Endothelial cell of umbilical vein (primary cell): Measurements from ENCODE around the gene KMT5C. TPM values are rescaled to one million over a fixed set of nuclear protein-coding genes. Genes with fewer than 3 reads are reported as not detected.

Experiments
- BruUV-seq: library from RNA; stranded (reverse); fragments of 400-500 nt; replicated peaks from 2 replicates; lab custom pipeline; 2021; lab: Mats Ljungman, UMichigan
- CTCF ChIA-PET: fragments of 300-600, 350-600 bp; sonication (Branson Sonifier 250); formaldehyde crosslinking; loops from one replicate; lab custom pipeline; 2021; ENCODE audit warnings: antibody characterized with exemption, inconsistent platforms; lab: Charles Lee
- POLR2A ChIA-PET: fragments of 300-600, 350-600 bp; sonication (Branson Sonifier 250); formaldehyde crosslinking; loops from one replicate; lab custom pipeline; 2021; ENCODE audit warnings: antibody characterized with exemption, inconsistent platforms; lab: Charles Lee
- DNase-seq: peaks from one replicate; pipeline ENCODE4 v3.0.0-alpha.2; 2011; ENCODE audit warnings: low read depth, low spot score
- FAIRE-seq: peaks from 2 replicates; lab custom pipeline; 2011; peaks lifted over from hg19 to GRCh38; lab: Jason Lieb, UNC
- H2AFZ ChIP-seq: 2 replicates; pipeline ENCODE4 v1.6.0; 2012; ENCODE audit warnings: low read depth, low read length, control low read depth, inconsistent platforms
- H3K27ac ChIP-seq: 2 replicates; pipeline ENCODE4 v1.5.1; 2011; ENCODE audit warnings: low read depth, mild to moderate bottlenecking, control low read depth, low read length, moderate library complexity; ENCODE audit not compliant: insufficient read depth
- H3K27me3 ChIP-seq, 2 experiments: 2 replicates each; pipeline versions ENCODE4 v1.6.0 to v1.6.1; 2011; ENCODE audit warnings: low read length in 2 of 2, mixed read lengths in 1 of 2; ENCODE audit not compliant: control insufficient read depth in 2 of 2, insufficient read depth in 2 of 2
- H3K36me3 ChIP-seq, 2 experiments: 2 replicates in 1 of 2; 3 replicates in 1 of 2; pipeline ENCODE4 v1.5.1; 2011; ENCODE audit warnings: low read length in 2 of 2, mild to moderate bottlenecking in 1 of 2, moderate library complexity in 1 of 2; ENCODE audit not compliant: control insufficient read depth in 2 of 2, insufficient read depth in 2 of 2; ENCODE audit errors: extremely low read depth in 1 of 2
- H3K4me1 ChIP-seq: 3 replicates; pipeline ENCODE4 v1.5.1; 2011; ENCODE audit warnings: mild to moderate bottlenecking, low read length; ENCODE audit not compliant: control insufficient read depth, insufficient read depth; ENCODE audit errors: extremely low read depth
- H3K4me2 ChIP-seq: 2 replicates; pipeline ENCODE4 v1.6.1; 2011; ENCODE audit warnings: low read length, control low read depth, mixed read lengths; ENCODE audit not compliant: insufficient read depth
- H3K4me3 ChIP-seq, 3 experiments: fragments of 200-600 bp in 1 of 3; sonication (generic), shearing (Covaris generic) in 1 of 3; replicated peaks in 1 of 3; 2 replicates each; pipeline ENCODE4 v1.5.1; 2011 to 2016; ENCODE audit warnings: control low read depth in 3 of 3, low read length in 3 of 3, mild to moderate bottlenecking in 2 of 3, inconsistent platforms in 1 of 3, low read depth in 1 of 3, moderate library complexity in 1 of 3; ENCODE audit not compliant: insufficient read depth in 1 of 3
- H3K79me2 ChIP-seq: 2 replicates; pipeline ENCODE4 v1.6.0; 2012; ENCODE audit warnings: low read length, inconsistent platforms; ENCODE audit not compliant: control insufficient read depth, insufficient read depth
- H3K9ac ChIP-seq: replicated peaks from 2 replicates; pipeline ENCODE3; 2011; ENCODE audit warnings: low read length, control low read depth; ENCODE audit not compliant: insufficient read depth; ENCODE audit errors: extremely low read depth
- H3K9me1 ChIP-seq: replicated peaks from 3 replicates; pipeline ENCODE4 v1.6.0; 2011; ENCODE audit warnings: mild to moderate bottlenecking, low read length; ENCODE audit not compliant: control insufficient read depth, insufficient read depth; ENCODE audit errors: extremely low read depth
- H3K9me3 ChIP-seq: replicated peaks from 2 replicates; pipeline ENCODE4 v1.5.1; 2012; ENCODE audit warnings: low read length, inconsistent platforms; ENCODE audit not compliant: control insufficient read depth, insufficient read depth
- H4K20me1 ChIP-seq: replicated peaks from 2 replicates; pipeline ENCODE3; 2011; ENCODE audit warnings: mild to moderate bottlenecking, low read length; ENCODE audit not compliant: control insufficient read depth, insufficient read depth; ENCODE audit errors: extremely low read depth
- CTCF ChIP-seq, 2 donors: IDR thresholded peaks; 1 replicate in 1 of 2; 2 replicates in 1 of 2; pipeline ENCODE4 v1.5.1; 2011; ENCODE audit warnings: low read length in 2 of 2, mild to moderate bottlenecking in 2 of 2, moderate library complexity in 2 of 2, control low read depth in 1 of 2, inconsistent platforms in 1 of 2, low read depth in 1 of 2; ENCODE audit not compliant: insufficient read depth in 1 of 2; ENCODE audit errors: extremely low read depth in 1 of 2
- EZH2 ChIP-seq: IDR thresholded peaks from 2 replicates; pipeline ENCODE4 v1.6.1; 2012; ENCODE audit warnings: borderline replicate concordance, low read depth, mild to moderate bottlenecking, moderate library complexity, low read length, inconsistent platforms; ENCODE audit not compliant: severe bottlenecking
- POLR2AphosphoS5 ChIP-seq: IDR thresholded peaks from 2 replicates; pipeline ENCODE4 v1.6.1; 2012; ENCODE audit warnings: low read depth, mild to moderate bottlenecking, control low read depth, low read length, moderate library complexity; ENCODE audit not compliant: insufficient read depth
- dilution Hi-C: fragments of 300-500 bp; cut with MboI; formaldehyde crosslinking; loops from one replicate; pipeline ENCODE4 v1.15.0; 2019; ENCODE audit warnings: low sequenced_read_pairs; ENCODE audit not compliant: extremely low pct_ligation_motif_present
- intact Hi-C: fragments of 100-400 bp; cut with micrococcal nuclease; formaldehyde crosslinking; loops from one replicate; pipeline ENCODE4 v1.10.0; 2022
- polyA plus RNA-seq, 4 experiments: library from polyadenylated mRNA; depleted of rRNA in 3 of 4; stranded (reverse) in 3 of 4; unstranded in 1 of 4; fragments of >200 nt; gene quantifications; 2 replicates each; pipeline versions ENCODE4 v1.2.1 to v1.2.3, GENCODE V29; 2011 to 2012; ENCODE audit warnings: missing spikeins in 1 of 4
- total RNA-seq: library from RNA; stranded (reverse); gene quantifications from 2 replicates; pipeline ENCODE4 v1.2.3, GENCODE V29; 2021

KMT5C gene
- total and polyA plus RNA-seq, 2 donors (not counting 3 experiments of a cell fraction or from before 2014, with no cell fraction given), result 7.2 to 13.5 TPM

- DNase-seq (peak; percentile 81), FAIRE-seq (peak; percentile 89)
- Histone ChIP-seq H3K4me1 (no peaks in the 10 kb centered on the region), H3K79me2 (no peaks in the 10 kb centered on the region), H2AFZ (peak overlapping the region; percentile 98), H3K9me3 (no peaks in the 10 kb centered on the region), H3K27ac (no peak overlapping the region), H3K9me1 (no peaks in the 10 kb centered on the region), H3K4me2 (peak overlapping the region; percentile 52), H3K36me3 (no peaks in the 10 kb centered on the region), H3K27me3 (peaks cover 0 to 3% of the 10 kb centered on the region in 2 experiments), H4K20me1 (no peaks in the 10 kb centered on the region), H3K4me3 (peak overlapping the region in 2 of 3 experiments; percentile 26 to 28), H3K9ac (peak overlapping the region; percentile 23)
- POLR2A ChIA-PET, result interaction anchor here (1.3 kb wide), 1 partner anchor 106 kb away, joined by 4 read pairs; the partner anchor contains the start of gene UBE2S
- TF ChIP-seq POLR2AphosphoS5 (no peak), EZH2 (no peak), CTCF (IDR thresholded peaks at IDR 0.05; ENCODE audit: extremely low read depth in 1 of 2, insufficient read depth in 1 of 2, low read depth in 1 of 2, low read length in 2 of 2) (peak; percentile 89 to 95)
- CTCF ChIA-PET, result interaction anchor here (0.6 to 3.8 kb wide), 35 partner anchors 9 to 203 kb away, joined by 3 to 51 read pairs (median 5); partner anchors contain the start of genes HSPBP1, IL11, KMT5C and NAT14
- no TSS peak for BruUV-seq
- dilution Hi-C loops, result no loop called here
- intact Hi-C loops, result loop anchor here (1.0 to 5.0 kb wide), 6 partner anchors 38 to 202 kb away; partner anchors contain the start of genes KMT5C and RPL28
Measured at GRCh38 chr19:55301459-55302317, 38.0 kb upstream of the KMT5C start.
